ENCODE measurements around the gene ELFN1. TPM values are rescaled to one million over a fixed set of nuclear protein-coding genes. Genes with fewer than 3 reads are reported as not detected.
A peak's percentile ranks its signal among the peaks of the same experiment; 100 is the strongest.

The ELFN1 gene
- total RNA-seq, 2 donors from 2014 or later = 0.33 to 1.3 TPM

- H3K4me3 ChIP-seq = no peak overlapping the region
- intact Hi-C loops (cut with DNase I) = no loop called here
- no peak overlapping the region for H3K27ac ChIP-seq
- no peaks in the 10 kb centered on the region for H3K9me3 ChIP-seq
- no peak for ATAC-seq
- H3K36me3 ChIP-seq (replicated peaks in 1 of 2; ENCODE audit: insufficient read depth in 1 of 2, low read depth in 2 of 2) = no peaks in the 10 kb centered on the region
- H3K4me1 ChIP-seq = peaks cover 9% of the 10 kb centered on the region
- 69 to 77% methylated on average over 14 of the region's 14 CpGs for WGBS, 2 donors
- no peak for DNase-seq
- no peaks in the 10 kb centered on the region for H3K27me3 ChIP-seq
- TF ChIP-seq CTCF (IDR thresholded peaks at IDR 0.05) = no peak
- no peak for TF ChIP-seq POLR2A (IDR thresholded peaks at IDR 0.05)
Measured at GRCh38 chr7:1739593-1739992, 69.5 kb downstream of the ELFN1 start.

- no peaks in the 10 kb centered on the region for H3K36me3 ChIP-seq (replicated peaks in 1 of 2; ENCODE audit: insufficient read depth in 1 of 2, low read depth in 2 of 2)
- H3K9me3 ChIP-seq = no peaks in the 10 kb centered on the region
- no peak for DNase-seq
- H3K27me3 ChIP-seq = no peaks in the 10 kb centered on the region
- H3K4me1 ChIP-seq = peaks cover 9% of the 10 kb centered on the region
- no peak for TF ChIP-seq POLR2A (IDR thresholded peaks at IDR 0.05)
- TF ChIP-seq CTCF (IDR thresholded peaks at IDR 0.05) = no peak
- intact Hi-C loops (cut with DNase I) = no loop called here
- ATAC-seq = no peak
- H3K27ac ChIP-seq = no peak overlapping the region
- 81 to 82% methylated on average over 11 to 17 of the region's 17 CpGs for WGBS, 2 donors
- no peak overlapping the region for H3K4me3 ChIP-seq
Measured at GRCh38 chr7:1740214-1740613, 70.1 kb downstream of the ELFN1 start.

GRCh38 chr7:1741246-1741645 lies 71.2 kb downstream of the ELFN1 start:
- DNase-seq = no peak
- TF ChIP-seq POLR2A (IDR thresholded peaks at IDR 0.05) (no peak), CTCF (IDR thresholded peaks at IDR 0.05) (no peak)
- no peaks in the 10 kb centered on the region for H3K9me3 ChIP-seq
- 81 to 82% methylated on average over 7 to 8 of the region's 8 CpGs for WGBS, 2 donors
- intact Hi-C loops (cut with DNase I) = no loop called here
- ATAC-seq = no peak
- H3K4me3 ChIP-seq = no peak overlapping the region
- H3K27ac ChIP-seq = no peak overlapping the region
- no peaks in the 10 kb centered on the region for H3K27me3 ChIP-seq
- H3K36me3 ChIP-seq (replicated peaks in 1 of 2; ENCODE audit: insufficient read depth in 1 of 2, low read depth in 2 of 2) = no peaks in the 10 kb centered on the region
- H3K4me1 ChIP-seq = peaks cover 9% of the 10 kb centered on the region

GRCh38 chr7:1741751-1742554 lies 71.9 kb downstream of the ELFN1 start:
- H3K36me3 ChIP-seq (replicated peaks in 1 of 2; ENCODE audit: insufficient read depth in 1 of 2, low read depth in 2 of 2) = no peaks in the 10 kb centered on the region
- peaks cover 9% of the 10 kb centered on the region for H3K4me1 ChIP-seq
- intact Hi-C loops (cut with DNase I) = no loop called here
- DNase-seq = no peak
- no peaks in the 10 kb centered on the region for H3K9me3 ChIP-seq
- TF ChIP-seq POLR2A (IDR thresholded peaks at IDR 0.05) (no peak), CTCF (IDR thresholded peaks at IDR 0.05) (no peak)
- no peak overlapping the region for H3K4me3 ChIP-seq
- no peaks in the 10 kb centered on the region for H3K27me3 ChIP-seq
- no peak overlapping the region for H3K27ac ChIP-seq
- peak; percentile 36 for ATAC-seq
- WGBS, 2 donors = 80 to 94% methylated on average over 6 to 28 of the region's 33 CpGs

Measured in body of pancreas (tissue), 4 donors.